K562 (cell line): Measurements from ENCODE around the gene SNAP23. TPM values are rescaled to one million over a fixed set of nuclear protein-coding genes. Genes with fewer than 3 reads are reported as not detected.

ENCODE experiments used
- ATAC-seq: fragments of 200-7000 bp; cut with Tn5 transposase; 3 replicates; pipeline ENCODE4 v1.9.1; 2020; ENCODE audit warnings: moderate library complexity
- BruUV-seq: library from RNA; stranded (reverse); fragments of 400-500 nt; replicated peaks from 2 replicates; lab custom pipeline; 2021; lab: Mats Ljungman, UMichigan
- CTCF ChIA-PET: fragments of 300-600 bp; formaldehyde crosslinking; extraction: SDS; loops from one replicate; lab custom pipeline; 2021; ENCODE audit warnings: low intra/inter-chr PET ratio; lab: Yijun Ruan, JAX
- POLR2A ChIA-PET: fragments of 300-600, 350-650 bp; sonication (Branson Sonifier 250); formaldehyde crosslinking; extraction: SDS; loops from one replicate; lab custom pipeline; 2021; ENCODE audit warnings: antibody characterized with exemption, inconsistent platforms; lab: Yijun Ruan, JAX
- DNase-seq, 4 experiments: peaks; one replicate each; pipeline versions ENCODE4 v3.0.0 to v3.0.0-alpha.2; 2011 to 2018; ENCODE audit warnings: low spot score in 3 of 4, mixed read lengths in 3 of 4; ENCODE audit errors: extremely low read depth in 1 of 4
- FAIRE-seq: peaks from 2 replicates; lab custom pipeline; 2011; peaks lifted over from hg19 to GRCh38; lab: Jason Lieb, UNC
- H2AFZ ChIP-seq: 2 replicates; pipeline ENCODE4 v1.6.0; 2011; ENCODE audit warnings: low read depth, low read length, control low read depth, inconsistent platforms
- H3K27ac ChIP-seq: fragments of 200-600 bp; 3 replicates; pipeline ENCODE4 v1.8.0; 2011; ENCODE audit warnings: low read depth, mild to moderate bottlenecking, control low read depth, inconsistent platforms, low read length, moderate library complexity, mixed read lengths; ENCODE audit errors: extremely low read depth
- H3K27me3 ChIP-seq, 2 experiments: fragments of 300-600 bp in 1 of 2; 2 replicates in 1 of 2; 3 replicates in 1 of 2; pipeline versions ENCODE4 v1.6.0 to v1.8.0; 2011; ENCODE audit warnings: inconsistent platforms in 2 of 2, low read length in 2 of 2, mild to moderate bottlenecking in 1 of 2, mixed read lengths in 1 of 2, moderate library complexity in 1 of 2; ENCODE audit not compliant: control insufficient read depth in 2 of 2, insufficient read depth in 2 of 2
- H3K36me3 ChIP-seq: fragments of 300-600 bp; 3 replicates; pipeline ENCODE4 v1.8.0; 2011; ENCODE audit warnings: mild to moderate bottlenecking, low read length, inconsistent platforms; ENCODE audit not compliant: control insufficient read depth, insufficient read depth
- H3K4me1 ChIP-seq, 2 experiments: fragments of 200-600 bp in 1 of 2; replicated peaks in 1 of 2; 2 replicates in 1 of 2; 3 replicates in 1 of 2; pipeline versions ENCODE4 v1.5.1 to v1.8.0; 2011; ENCODE audit warnings: inconsistent platforms in 2 of 2, low read length in 2 of 2, mild to moderate bottlenecking in 1 of 2, mixed read lengths in 1 of 2, moderate library complexity in 1 of 2; ENCODE audit not compliant: control insufficient read depth in 2 of 2, insufficient read depth in 2 of 2
- H3K4me2 ChIP-seq: 2 replicates; pipeline ENCODE4 v1.6.1; 2011; ENCODE audit warnings: low read length, control low read depth, inconsistent platforms, mixed read lengths; ENCODE audit not compliant: insufficient read depth
- H3K4me3 ChIP-seq: fragments of 200-600 bp; sonication (generic), shearing (Covaris generic); 2 replicates; pipeline ENCODE4 v1.5.1; 2016; ENCODE audit warnings: control low read depth, inconsistent platforms
- H3K79me2 ChIP-seq: fragments of 200-600 bp; 3 replicates; pipeline ENCODE4 v1.8.0; 2011; ENCODE audit warnings: low read length, inconsistent platforms; ENCODE audit not compliant: control insufficient read depth, insufficient read depth
- H3K9ac ChIP-seq, 2 experiments: 2 replicates each; pipeline versions ENCODE4 v1.6.0 to v1.6.1; 2011; ENCODE audit warnings: low read depth in 2 of 2, low read length in 2 of 2, control low read depth in 1 of 2, inconsistent platforms in 1 of 2, mild to moderate bottlenecking in 1 of 2, mixed read lengths in 1 of 2; ENCODE audit not compliant: insufficient read depth in 1 of 2
- H3K9me1 ChIP-seq: one replicate; pipeline ENCODE4 v1.6.0; 2011; ENCODE audit warnings: inconsistent platforms, mild to moderate bottlenecking, low read length, moderate library complexity; ENCODE audit not compliant: control insufficient read depth, insufficient read depth
- H3K9me3 ChIP-seq: replicated peaks from 2 replicates; pipeline ENCODE4 v1.5.1; 2011; ENCODE audit warnings: low read depth, low read length, inconsistent platforms; ENCODE audit not compliant: control insufficient read depth, insufficient read depth
- H4K20me1 ChIP-seq: replicated peaks from 2 replicates; pipeline ENCODE4 v1.6.1; 2011; ENCODE audit warnings: low read length, inconsistent platforms, mixed read lengths; ENCODE audit not compliant: control insufficient read depth, insufficient read depth
- ARID1B ChIP-seq: fragments of 450-650 bp; IDR thresholded peaks from 2 replicates; pipeline ENCODE4 v1.6.1; 2016; ENCODE audit warnings: antibody characterized with exemption, mild to moderate bottlenecking, inconsistent platforms
- CHCHD3 ChIP-seq: fragments of 250-450 bp; sonication (Bioruptor Pico); IDR thresholded peaks from 2 replicates; pipeline ENCODE4 v2.1.2; 2022; ENCODE audit warnings: mild to moderate bottlenecking
- CREB1 ChIP-seq, 2 experiments: sonication (generic) in 1 of 2; formaldehyde crosslinking in 1 of 2; IDR thresholded peaks; 2 replicates each; pipeline versions ENCODE4 v1.6.1 to v1.8.0; 2012 to 2022; ENCODE audit warnings: inconsistent platforms in 1 of 2, mild to moderate bottlenecking in 1 of 2, missing genetic modification reagents in 1 of 2, moderate library complexity in 1 of 2
- JUN ChIP-seq, 2 experiments: sonication (generic) in 1 of 2; formaldehyde crosslinking in 1 of 2; IDR thresholded peaks; 2 replicates each; pipeline versions ENCODE4 v1.6.1 to v1.8.0; 2012 to 2022; ENCODE audit warnings: borderline replicate concordance in 2 of 2, mild to moderate bottlenecking in 2 of 2, improper control_type of control experiment in 1 of 2, low read depth in 1 of 2, low read length in 1 of 2, missing genetic modification reagents in 1 of 2
- KAT7 ChIP-seq: sonication (generic); formaldehyde crosslinking; IDR thresholded peaks from 2 replicates; pipeline ENCODE4 v1.8.0; 2022; ENCODE audit warnings: missing genetic modification reagents, mild to moderate bottlenecking, borderline replicate concordance
- NFATC3 ChIP-seq: fragments of 450-650 bp; IDR thresholded peaks from 2 replicates; pipeline ENCODE4 v1.6.1; 2017; ENCODE audit warnings: mild to moderate bottlenecking
- SMAD4 ChIP-seq: fragments of 250-450 bp; sonication (Bioruptor Pico); conservative IDR thresholded peaks from 2 replicates; pipeline ENCODE4 v1.8.0; 2021; ENCODE audit warnings: inconsistent platforms, mild to moderate bottlenecking, moderate library complexity
- ZNF41 ChIP-seq: fragments of 250-450 bp; sonication (Bioruptor Pico); conservative IDR thresholded peaks from 2 replicates; pipeline ENCODE4 v1.4.0; 2020; ENCODE audit warnings: mild to moderate bottlenecking
- WGBS: fragments of 100-300 bp; shearing (Covaris generic); methylation state at CpG from one replicate; pipeline ENCODE4 v1.1.6; 2016; ENCODE audit warnings: low coverage, mixed read lengths; ENCODE audit not compliant: insufficient coverage; ENCODE audit errors: missing lambda C conversion rate; 5-methylcytosine and 5-hydroxymethylcytosine counted together
- in situ Hi-C: fragments of 300-500 bp; cut with MboI; formaldehyde crosslinking; loops from 4 replicates; pipeline ENCODE4 v1.15.0; 2018; ENCODE audit warnings: inconsistent platforms, mixed read lengths
- intact Hi-C: fragments of 100-400 bp; cut with micrococcal nuclease; formaldehyde crosslinking; loops from 2 replicates; pipeline ENCODE4 v1.14.2; 2022
- polyA plus RNA-seq, 8 experiments: library from polyadenylated mRNA; depleted of rRNA in 4 of 8; stranded (reverse) in 5 of 8; unstranded in 3 of 8; fragments of >200 nt; fragmentation: Nextera tagmentation in 2 of 8; fragmentation: Illumina TruSeq in 1 of 8; extraction: Ambion mirVana in 2 of 8; extraction: Trizol in 1 of 8; gene quantifications; 2 replicates each; pipeline versions ENCODE4 v1.2.1 to v1.2.3, GENCODE V29; 2011 to 2014; ENCODE audit warnings: inconsistent platforms in 1 of 8, missing spikeins in 1 of 8
- total RNA-seq, 7 experiments: library from RNA; depleted of rRNA in 6 of 7; stranded (reverse); fragments of >200 nt in 6 of 7; fragmentation: Illumina TruSeq in 2 of 7; extraction: Trizol in 2 of 7; gene quantifications; 2 replicates each; pipeline versions ENCODE4 v1.2.1 to v1.2.3, GENCODE V29; 2011 to 2021; ENCODE audit warnings: low replicate concordance in 1 of 7
- TF ChIP-seq, protein P1 (sequence below): fragments of 450-650 bp; IDR thresholded peaks from 2 replicates; pipeline ENCODE4 v1.6.1; 2017; ENCODE audit warnings: antibody characterized with exemption, mild to moderate bottlenecking
- TF ChIP-seq, protein P2 (sequence below): fragments of 150-350 bp; conservative IDR thresholded peaks from 2 replicates; pipeline ENCODE4 v1.6.1; 2014; ENCODE audit warnings: low read length
- TF ChIP-seq, protein P3 (sequence below): sonication (generic); formaldehyde crosslinking; IDR thresholded peaks from 2 replicates; pipeline ENCODE4 v1.8.1; 2023; ENCODE audit warnings: mild to moderate bottlenecking, missing genetic modification reagents

SNAP23 gene
- total and polyA plus RNA-seq, 9 of the 15 experiments (the other 6 are each of a cell fraction or from before 2014, with no cell fraction given), result 78.9 to 168 (median 117) TPM

DNA sequence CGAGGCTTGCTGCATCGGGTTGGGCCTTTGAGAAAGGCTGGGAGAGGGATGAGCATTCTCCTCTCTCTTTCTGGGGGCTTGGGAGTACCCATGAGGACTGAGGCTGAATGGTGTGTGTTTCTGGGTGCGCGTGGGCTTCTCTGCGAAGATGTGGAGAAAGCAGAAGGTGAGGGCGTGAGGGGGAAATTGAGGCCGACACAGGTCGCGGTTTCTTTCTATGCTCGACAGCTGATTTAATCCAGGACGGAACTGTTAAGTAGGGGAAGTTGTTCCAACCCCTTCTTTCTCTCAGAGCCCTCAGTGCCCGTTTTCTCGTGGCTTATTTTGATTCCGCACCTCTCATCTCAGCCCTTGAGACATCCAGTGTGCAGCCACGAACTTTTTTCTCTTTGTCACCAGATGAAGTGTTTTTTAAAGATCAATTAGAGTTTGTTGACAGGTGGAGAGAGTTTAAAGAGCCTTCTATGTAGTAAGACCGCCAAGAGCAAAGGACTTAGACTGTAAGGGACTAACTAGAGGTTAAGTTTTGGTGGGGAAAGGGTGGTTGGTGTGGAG, 80.7 kb downstream of the SNAP23 start:
- Histone ChIP-seq H3K4me3 (peak overlapping the region; percentile 51), H3K27me3 (no peaks in the 10 kb centered on the region), H3K4me2 (peak overlapping the region; percentile 79), H3K9me1 (no peaks in the 10 kb centered on the region), H3K4me1 (peaks cover 18 to 30% of the 10 kb centered on the region in 2 experiments; a peak in 4 of 5 replicates), H3K36me3 (no peaks in the 10 kb centered on the region), H3K9ac (peak overlapping the region; percentile 56 to 92), H3K9me3 (no peaks in the 10 kb centered on the region), H3K79me2 (peaks cover 17% of the 10 kb centered on the region; the same call in 2 of the 3 replicates), H4K20me1 (0 out of 2 replicates have a peak, but pooled peaks cover 3% of the 10 kb centered on the region), H3K27ac (no peak overlapping the region), H2AFZ (peak overlapping the region; percentile 89)
- FAIRE-seq (no peak), DNase-seq (no peak), ATAC-seq (no peak)
- ChIA-PET CTCF (no interaction called here), POLR2A (interaction anchor here (0.6 to 3.7 kb wide), 11 partner anchors 8 to 63 kb away, joined by 3 to 26 read pairs (median 5); partner anchors contain the start of genes HAUS2 and LRRC57)
- in situ Hi-C loops (no loop called here), intact Hi-C loops (no loop called here)
- WGBS, result 19% methylated on average over 11 of the region's 16 CpGs
- no TSS peak for BruUV-seq
- TF ChIP-seq NFATC3 (no peak), JUN (IDR thresholded peaks at IDR 0.05; ENCODE audit: borderline replicate concordance, low read depth, low read length) (no peak), JUN (CRISPR knock-in tag; IDR thresholded peaks at IDR 0.05; ENCODE audit: borderline replicate concordance) (0 out of 2 replicates have a peak, but pooled peaks have one; percentile 9), KAT7 (CRISPR knock-in tag) (0 out of 2 replicates have a peak, but pooled peaks have one; percentile 47), ZNF41 (CRISPR knock-in tag) (no peak), CREB1 (IDR thresholded peaks at IDR 0.05) (no peak), CREB1 (CRISPR knock-in tag; IDR thresholded peaks at IDR 0.05) (peak; percentile 11; the same call in 1 of the 2 replicates), ARID1B (0 out of 2 replicates have a peak, but pooled peaks have one; percentile 24), CHCHD3 (CRISPR knock-in tag) (no peak), SMAD4 (CRISPR knock-in tag) (0 out of 2 replicates have a peak, but pooled peaks have one; percentile 10)
- TF ChIP-seq, protein P1, sequence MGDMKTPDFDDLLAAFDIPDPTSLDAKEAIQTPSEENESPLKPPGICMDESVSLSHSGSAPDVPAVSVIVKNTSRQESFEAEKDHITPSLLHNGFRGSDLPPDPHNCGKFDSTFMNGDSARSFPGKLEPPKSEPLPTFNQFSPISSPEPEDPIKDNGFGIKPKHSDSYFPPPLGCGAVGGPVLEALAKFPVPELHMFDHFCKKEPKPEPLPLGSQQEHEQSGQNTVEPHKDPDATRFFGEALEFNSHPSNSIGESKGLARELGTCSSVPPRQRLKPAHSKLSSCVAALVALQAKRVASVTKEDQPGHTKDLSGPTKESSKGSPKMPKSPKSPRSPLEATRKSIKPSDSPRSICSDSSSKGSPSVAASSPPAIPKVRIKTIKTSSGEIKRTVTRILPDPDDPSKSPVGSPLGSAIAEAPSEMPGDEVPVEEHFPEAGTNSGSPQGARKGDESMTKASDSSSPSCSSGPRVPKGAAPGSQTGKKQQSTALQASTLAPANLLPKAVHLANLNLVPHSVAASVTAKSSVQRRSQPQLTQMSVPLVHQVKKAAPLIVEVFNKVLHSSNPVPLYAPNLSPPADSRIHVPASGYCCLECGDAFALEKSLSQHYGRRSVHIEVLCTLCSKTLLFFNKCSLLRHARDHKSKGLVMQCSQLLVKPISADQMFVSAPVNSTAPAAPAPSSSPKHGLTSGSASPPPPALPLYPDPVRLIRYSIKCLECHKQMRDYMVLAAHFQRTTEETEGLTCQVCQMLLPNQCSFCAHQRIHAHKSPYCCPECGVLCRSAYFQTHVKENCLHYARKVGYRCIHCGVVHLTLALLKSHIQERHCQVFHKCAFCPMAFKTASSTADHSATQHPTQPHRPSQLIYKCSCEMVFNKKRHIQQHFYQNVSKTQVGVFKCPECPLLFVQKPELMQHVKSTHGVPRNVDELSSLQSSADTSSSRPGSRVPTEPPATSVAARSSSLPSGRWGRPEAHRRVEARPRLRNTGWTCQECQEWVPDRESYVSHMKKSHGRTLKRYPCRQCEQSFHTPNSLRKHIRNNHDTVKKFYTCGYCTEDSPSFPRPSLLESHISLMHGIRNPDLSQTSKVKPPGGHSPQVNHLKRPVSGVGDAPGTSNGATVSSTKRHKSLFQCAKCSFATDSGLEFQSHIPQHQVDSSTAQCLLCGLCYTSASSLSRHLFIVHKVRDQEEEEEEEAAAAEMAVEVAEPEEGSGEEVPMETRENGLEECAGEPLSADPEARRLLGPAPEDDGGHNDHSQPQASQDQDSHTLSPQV, result 0 out of 2 replicates have a peak, but pooled peaks have one; percentile 11
- TF ChIP-seq, protein P2, sequence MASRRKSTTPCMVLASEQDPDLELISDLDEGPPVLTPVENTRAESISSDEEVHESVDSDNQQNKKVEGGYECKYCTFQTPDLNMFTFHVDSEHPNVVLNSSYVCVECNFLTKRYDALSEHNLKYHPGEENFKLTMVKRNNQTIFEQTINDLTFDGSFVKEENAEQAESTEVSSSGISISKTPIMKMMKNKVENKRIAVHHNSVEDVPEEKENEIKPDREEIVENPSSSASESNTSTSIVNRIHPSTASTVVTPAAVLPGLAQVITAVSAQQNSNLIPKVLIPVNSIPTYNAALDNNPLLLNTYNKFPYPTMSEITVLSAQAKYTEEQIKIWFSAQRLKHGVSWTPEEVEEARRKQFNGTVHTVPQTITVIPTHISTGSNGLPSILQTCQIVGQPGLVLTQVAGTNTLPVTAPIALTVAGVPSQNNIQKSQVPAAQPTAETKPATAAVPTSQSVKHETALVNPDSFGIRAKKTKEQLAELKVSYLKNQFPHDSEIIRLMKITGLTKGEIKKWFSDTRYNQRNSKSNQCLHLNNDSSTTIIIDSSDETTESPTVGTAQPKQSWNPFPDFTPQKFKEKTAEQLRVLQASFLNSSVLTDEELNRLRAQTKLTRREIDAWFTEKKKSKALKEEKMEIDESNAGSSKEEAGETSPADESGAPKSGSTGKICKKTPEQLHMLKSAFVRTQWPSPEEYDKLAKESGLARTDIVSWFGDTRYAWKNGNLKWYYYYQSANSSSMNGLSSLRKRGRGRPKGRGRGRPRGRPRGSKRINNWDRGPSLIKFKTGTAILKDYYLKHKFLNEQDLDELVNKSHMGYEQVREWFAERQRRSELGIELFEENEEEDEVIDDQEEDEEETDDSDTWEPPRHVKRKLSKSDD, result no peak
- TF ChIP-seq, protein P3, sequence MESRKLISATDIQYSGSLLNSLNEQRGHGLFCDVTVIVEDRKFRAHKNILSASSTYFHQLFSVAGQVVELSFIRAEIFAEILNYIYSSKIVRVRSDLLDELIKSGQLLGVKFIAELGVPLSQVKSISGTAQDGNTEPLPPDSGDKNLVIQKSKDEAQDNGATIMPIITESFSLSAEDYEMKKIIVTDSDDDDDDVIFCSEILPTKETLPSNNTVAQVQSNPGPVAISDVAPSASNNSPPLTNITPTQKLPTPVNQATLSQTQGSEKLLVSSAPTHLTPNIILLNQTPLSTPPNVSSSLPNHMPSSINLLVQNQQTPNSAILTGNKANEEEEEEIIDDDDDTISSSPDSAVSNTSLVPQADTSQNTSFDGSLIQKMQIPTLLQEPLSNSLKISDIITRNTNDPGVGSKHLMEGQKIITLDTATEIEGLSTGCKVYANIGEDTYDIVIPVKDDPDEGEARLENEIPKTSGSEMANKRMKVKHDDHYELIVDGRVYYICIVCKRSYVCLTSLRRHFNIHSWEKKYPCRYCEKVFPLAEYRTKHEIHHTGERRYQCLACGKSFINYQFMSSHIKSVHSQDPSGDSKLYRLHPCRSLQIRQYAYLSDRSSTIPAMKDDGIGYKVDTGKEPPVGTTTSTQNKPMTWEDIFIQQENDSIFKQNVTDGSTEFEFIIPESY (CRISPR knock-in tag), result no peak
